ENCODE data around the gene ARHGAP26.

ARHGAP26 gene

GRCh38 chr5:142798099-142798770 is 28.1 kb downstream of the ARHGAP26 start:
- TF ChIP-seq, protein P1, sequence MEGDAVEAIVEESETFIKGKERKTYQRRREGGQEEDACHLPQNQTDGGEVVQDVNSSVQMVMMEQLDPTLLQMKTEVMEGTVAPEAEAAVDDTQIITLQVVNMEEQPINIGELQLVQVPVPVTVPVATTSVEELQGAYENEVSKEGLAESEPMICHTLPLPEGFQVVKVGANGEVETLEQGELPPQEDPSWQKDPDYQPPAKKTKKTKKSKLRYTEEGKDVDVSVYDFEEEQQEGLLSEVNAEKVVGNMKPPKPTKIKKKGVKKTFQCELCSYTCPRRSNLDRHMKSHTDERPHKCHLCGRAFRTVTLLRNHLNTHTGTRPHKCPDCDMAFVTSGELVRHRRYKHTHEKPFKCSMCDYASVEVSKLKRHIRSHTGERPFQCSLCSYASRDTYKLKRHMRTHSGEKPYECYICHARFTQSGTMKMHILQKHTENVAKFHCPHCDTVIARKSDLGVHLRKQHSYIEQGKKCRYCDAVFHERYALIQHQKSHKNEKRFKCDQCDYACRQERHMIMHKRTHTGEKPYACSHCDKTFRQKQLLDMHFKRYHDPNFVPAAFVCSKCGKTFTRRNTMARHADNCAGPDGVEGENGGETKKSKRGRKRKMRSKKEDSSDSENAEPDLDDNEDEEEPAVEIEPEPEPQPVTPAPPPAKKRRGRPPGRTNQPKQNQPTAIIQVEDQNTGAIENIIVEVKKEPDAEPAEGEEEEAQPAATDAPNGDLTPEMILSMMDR (IDR thresholded peaks at IDR 0.05; ENCODE audit: extremely low read depth, insufficient read depth, missing control alignments) = no peak
- in situ Hi-C loops (cut with MboI; ENCODE audit: low pct_unique_long_range_greater_than_20kb, low sequenced_read_pairs, unreplicated experiment) = no loop called here
- DNase-seq (ENCODE audit: low spot score) = no peak

DNA sequence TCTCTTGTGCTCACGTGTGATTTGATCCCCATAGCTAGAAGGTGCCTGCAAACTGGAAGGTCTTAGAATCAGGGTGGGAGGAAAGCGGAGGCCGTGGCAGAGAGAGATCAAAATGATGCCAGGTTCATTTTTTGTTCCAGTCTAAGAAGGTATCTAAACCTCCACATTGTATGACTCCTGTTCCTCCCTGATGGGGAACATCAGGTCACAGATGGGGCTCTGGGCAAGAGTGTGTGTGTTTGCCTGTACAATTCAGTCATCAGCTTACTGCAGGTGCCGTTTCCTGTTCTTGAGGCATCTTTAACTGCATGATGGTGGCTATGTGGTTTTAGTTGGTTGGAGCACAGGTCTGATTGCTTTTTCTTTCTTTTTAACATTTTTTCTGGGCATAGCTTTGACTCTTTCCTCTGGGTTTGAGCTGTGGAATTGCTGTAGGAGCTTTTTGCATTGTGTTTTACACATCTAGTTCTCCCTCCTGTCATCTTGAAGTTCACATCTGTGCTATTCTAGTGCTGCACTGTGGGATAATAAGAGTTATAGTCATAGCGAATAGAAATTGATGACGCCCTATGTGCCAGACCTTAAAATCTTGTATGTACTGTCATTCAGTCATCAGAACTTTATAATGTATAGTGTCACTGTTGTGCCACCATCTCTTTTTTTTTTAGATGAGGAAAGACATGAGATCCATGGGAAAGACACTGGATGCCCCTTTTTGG is 30.8 kb downstream of the ARHGAP26 start:
- TF ChIP-seq, protein P1 (IDR thresholded peaks at IDR 0.05; ENCODE audit: extremely low read depth, insufficient read depth, missing control alignments) = no peak
- in situ Hi-C loops (cut with MboI; ENCODE audit: low pct_unique_long_range_greater_than_20kb, low sequenced_read_pairs, unreplicated experiment) = no loop called here
- DNase-seq (ENCODE audit: low spot score) = no peak

GRCh38 chr5:142801495-142801871 is 31.3 kb downstream of the ARHGAP26 start:
- no peak for DNase-seq (ENCODE audit: low spot score)
- TF ChIP-seq, protein P1 (IDR thresholded peaks at IDR 0.05; ENCODE audit: extremely low read depth, insufficient read depth, missing control alignments) = no peak
- in situ Hi-C loops (cut with MboI; ENCODE audit: low pct_unique_long_range_greater_than_20kb, low sequenced_read_pairs, unreplicated experiment) = no loop called here

DNA sequence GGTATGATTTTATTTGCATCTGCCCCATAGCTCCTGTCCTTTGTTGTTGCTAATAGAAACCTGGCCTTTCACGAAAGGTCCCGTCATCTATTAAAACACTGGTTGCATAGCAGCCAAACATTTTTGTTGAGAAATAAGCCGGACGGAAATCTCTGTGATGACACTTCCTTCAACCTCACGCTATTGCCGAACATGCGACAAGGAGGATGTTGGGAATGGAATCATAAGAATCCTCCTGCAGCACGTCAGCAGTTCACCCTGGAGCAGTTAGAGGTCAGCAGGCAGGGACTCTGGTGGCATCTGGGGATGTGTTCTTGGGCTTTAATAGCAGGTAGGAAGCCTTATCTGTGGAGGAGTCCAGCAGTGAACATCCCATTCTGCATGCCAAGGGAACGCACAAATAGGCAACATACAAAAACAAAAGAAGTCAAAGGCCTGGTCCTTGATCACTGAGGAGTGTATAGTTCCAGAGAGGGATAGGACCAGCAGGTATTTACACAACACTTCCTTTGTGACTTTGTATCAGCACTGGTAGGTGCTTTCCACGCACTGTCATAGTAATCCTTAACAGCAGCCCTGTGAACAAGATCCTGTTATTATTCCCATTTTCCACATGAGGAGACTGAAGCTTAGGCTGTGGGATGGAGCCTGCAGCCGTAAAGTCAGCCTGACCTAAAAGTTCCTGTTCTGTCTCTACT is 33.4 kb downstream of the ARHGAP26 start:
- DNase-seq (ENCODE audit: low spot score) = no peak
- TF ChIP-seq, protein P1 (IDR thresholded peaks at IDR 0.05; ENCODE audit: extremely low read depth, insufficient read depth, missing control alignments) = no peak
- in situ Hi-C loops (cut with MboI; ENCODE audit: low pct_unique_long_range_greater_than_20kb, low sequenced_read_pairs, unreplicated experiment) = no loop called here

- in situ Hi-C loops (cut with MboI; ENCODE audit: low pct_unique_long_range_greater_than_20kb, low sequenced_read_pairs, unreplicated experiment) = no loop called here
- TF ChIP-seq, protein P1 (IDR thresholded peaks at IDR 0.05; ENCODE audit: extremely low read depth, insufficient read depth, missing control alignments) = no peak
- no peak for DNase-seq (ENCODE audit: low spot score)
These were observed 35.2 kb downstream of the ARHGAP26 start for GRCh38 chr5:142805339-142805738.

GRCh38 chr5:142806841-142807267 is 36.7 kb downstream of the ARHGAP26 start:
- in situ Hi-C loops (cut with MboI; ENCODE audit: low pct_unique_long_range_greater_than_20kb, low sequenced_read_pairs, unreplicated experiment) = no loop called here
- TF ChIP-seq, protein P1 (IDR thresholded peaks at IDR 0.05; ENCODE audit: extremely low read depth, insufficient read depth, missing control alignments) = no peak
- no peak for DNase-seq (ENCODE audit: low spot score)
